Measurements from ENCODE around the gene SASH1.

Gene SASH1

DNA sequence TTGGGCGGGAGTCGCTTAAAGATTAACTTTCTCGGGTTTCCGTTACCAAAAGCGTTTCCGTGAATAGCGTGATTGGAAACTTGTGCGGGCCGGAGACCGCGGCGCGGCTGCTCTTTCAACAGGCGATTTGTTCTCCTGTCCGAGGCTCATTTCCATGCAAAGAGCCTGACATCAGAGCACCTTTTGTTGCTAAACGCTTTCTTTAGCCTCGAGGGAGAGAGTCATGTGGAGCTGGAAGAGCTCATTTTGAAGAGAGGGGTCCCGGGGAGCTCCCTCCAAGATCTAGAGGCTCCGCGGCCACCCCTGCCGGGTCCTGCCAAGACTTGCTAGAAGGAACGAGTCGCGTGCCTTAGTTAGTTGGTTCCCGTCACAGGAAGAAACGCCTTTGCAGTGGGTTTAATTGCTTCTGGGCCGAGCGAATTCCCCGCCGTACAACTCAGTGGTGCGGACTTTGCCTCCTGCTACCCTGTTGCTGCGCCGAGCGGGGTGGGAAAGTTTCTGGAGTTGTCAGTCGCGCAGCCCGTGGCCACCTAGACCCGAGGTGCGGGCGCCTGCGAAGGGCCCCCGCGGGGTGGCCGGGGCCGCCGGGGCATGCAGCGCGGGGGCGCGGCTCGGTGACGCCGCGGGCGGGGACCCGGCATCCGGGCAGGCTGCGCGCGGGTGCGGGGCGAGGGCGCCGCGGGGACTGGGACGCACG lies at the start of gene SASH1:
Gene SASH1, plus strand, starts transcription at position 489 of the 697 bp plus-strand sequence. CDS start 230 bp downstream, outside the sequence.
- FAIRE-seq (no peak), DNase-seq (ENCODE audit: insufficient read length, low spot score) (peak; percentile 61)

GRCh38 chr6:148293181-148293995 lies 49.2 kb upstream of the SASH1 start:
- DNase-seq (ENCODE audit: insufficient read length, low spot score): no peak
- FAIRE-seq: no peak

DNA sequence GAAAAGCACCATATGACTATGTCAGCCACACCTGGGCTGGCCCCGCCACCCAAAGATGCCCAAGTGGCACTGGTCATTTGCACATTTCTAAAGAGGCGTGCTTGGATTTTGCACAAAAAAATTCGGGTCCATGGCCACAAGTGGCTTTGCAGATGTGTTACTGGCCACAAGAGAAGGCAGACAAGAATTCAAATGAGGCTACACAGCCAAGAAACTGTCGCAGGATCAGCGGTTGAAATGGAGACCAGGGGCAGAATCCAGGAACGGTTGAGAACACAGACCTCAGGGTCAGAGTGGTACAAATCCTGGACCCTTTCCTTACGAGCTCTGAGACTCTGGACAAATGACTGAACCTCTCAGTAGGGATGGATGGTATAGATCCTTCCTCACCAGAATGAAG lies 48.6 kb upstream of the SASH1 start:
- FAIRE-seq: no peak

GRCh38 chr6:148295261-148295887 lies 47.3 kb upstream of the SASH1 start:
- DNase-seq (ENCODE audit: insufficient read length, low spot score) (no peak), FAIRE-seq (no peak)

More for the DNA sequence above, 48.6 kb upstream of the SASH1 start:
- no peak for DNase-seq (ENCODE audit: insufficient read length, low spot score)

- no peak for DNase-seq (ENCODE audit: insufficient read length, low spot score)
- no peak for FAIRE-seq
Measured at GRCh38 chr6:148296771-148297170, 45.9 kb upstream of the SASH1 start.

- DNase-seq (ENCODE audit: insufficient read length, low spot score): no peak
- FAIRE-seq: no peak
Measured at GRCh38 chr6:148298683-148299082, 44.0 kb upstream of the SASH1 start.

GRCh38 chr6:148303616-148304015 lies 39.0 kb upstream of the SASH1 start:
- FAIRE-seq: no peak
- no peak for DNase-seq (ENCODE audit: insufficient read length, low spot score)

GRCh38 chr6:148304976-148305375 lies 37.7 kb upstream of the SASH1 start:
- FAIRE-seq: no peak
- DNase-seq (ENCODE audit: insufficient read length, low spot score): no peak

- no peak for DNase-seq (ENCODE audit: insufficient read length, low spot score)
Measured at GRCh38 chr6:148306286-148306685, 36.4 kb upstream of the SASH1 start.

DNA sequence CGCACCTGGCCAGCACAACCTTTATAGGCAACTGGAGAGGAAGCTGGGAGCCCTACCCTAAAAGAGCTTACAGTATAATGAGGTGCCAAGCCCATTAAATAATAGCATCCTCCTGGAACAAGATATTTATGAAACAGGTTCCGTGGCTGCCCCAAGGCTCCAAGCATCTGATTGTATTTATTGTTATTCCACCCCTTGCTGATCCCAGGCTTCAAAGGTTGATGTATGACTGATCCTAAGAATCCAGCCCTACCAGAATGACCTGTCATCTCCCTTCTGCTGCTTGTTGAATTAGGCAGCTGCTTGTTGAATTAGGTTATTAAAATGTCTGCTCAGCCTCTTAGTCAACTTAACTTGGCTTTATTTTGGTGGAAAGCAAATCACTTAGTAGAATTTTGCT lies 35.2 kb upstream of the SASH1 start:
- FAIRE-seq (no peak), DNase-seq (ENCODE audit: insufficient read length, low spot score) (no peak)

More at GRCh38 chr6:148306286-148306685, 36.4 kb upstream of the SASH1 start:
- no peak for FAIRE-seq

- DNase-seq (ENCODE audit: insufficient read length, low spot score) (no peak), FAIRE-seq (no peak)
Measured at GRCh38 chr6:148309301-148309700, 33.3 kb upstream of the SASH1 start.

- no peak for FAIRE-seq
- no peak for DNase-seq (ENCODE audit: insufficient read length, low spot score)
Measured at GRCh38 chr6:148311966-148312669, 30.5 kb upstream of the SASH1 start.

DNA sequence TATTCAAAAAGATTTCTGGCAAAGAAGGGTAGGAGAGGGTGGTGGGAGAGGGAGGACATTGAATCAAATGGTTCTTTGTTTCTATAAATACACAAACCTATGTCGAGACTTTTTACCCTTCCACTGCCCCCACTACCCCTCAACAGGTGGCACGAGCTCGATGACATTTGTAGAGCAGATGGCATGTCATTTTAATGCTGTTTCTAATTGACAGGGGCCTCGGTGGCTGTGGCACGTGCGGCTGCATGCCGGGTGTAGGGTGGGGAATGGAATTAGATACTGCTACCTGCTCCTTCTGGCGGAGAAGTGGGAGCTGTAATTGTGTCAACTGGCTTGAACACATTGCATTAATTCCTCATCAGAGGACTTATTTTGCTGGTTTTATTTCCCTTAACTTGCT lies 29.1 kb upstream of the SASH1 start:
- no peak for FAIRE-seq

DNA sequence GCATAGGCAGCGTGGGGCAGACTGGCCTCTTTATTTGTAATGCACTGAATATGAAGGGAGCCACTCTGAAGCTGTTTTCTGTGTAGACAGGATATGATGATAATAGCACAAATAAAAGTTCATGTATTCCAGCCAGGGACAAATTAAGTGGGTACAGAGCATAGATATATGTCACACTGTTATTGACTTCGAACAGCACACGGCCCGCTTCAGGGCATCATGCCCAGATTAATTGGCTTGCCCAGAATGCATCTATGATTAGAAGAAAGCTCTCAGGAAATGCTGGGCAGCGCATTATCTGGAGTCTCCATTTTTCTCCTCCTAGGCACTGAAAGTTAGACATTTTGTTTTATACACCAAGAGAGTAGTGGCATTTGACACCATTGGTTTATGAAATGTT lies 26.3 kb upstream of the SASH1 start:
- no peak for DNase-seq (ENCODE audit: insufficient read length, low spot score)
- no peak for FAIRE-seq

More for the DNA sequence above, 29.1 kb upstream of the SASH1 start:
- no peak for DNase-seq (ENCODE audit: insufficient read length, low spot score)

DNA sequence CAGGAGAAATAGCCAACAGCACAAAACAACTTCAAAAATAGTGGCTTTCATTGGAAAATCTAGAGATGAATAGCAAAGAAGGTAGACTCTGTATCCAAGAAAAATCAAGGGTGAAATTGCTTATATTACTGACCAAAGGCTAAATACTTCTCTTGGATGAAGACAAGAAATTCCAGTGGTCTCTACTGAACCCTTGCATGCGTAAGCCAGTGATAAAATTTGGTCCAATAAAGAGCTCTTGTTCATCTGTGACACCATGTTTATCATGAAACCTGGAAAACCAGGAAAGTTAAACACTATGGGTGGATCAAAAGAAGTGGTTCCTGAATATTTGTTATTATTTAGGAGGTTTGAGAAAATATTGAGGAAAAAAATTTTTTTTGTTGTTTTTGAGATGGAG lies 25.6 kb upstream of the SASH1 start:
- no peak for FAIRE-seq
- no peak for DNase-seq (ENCODE audit: insufficient read length, low spot score)

- DNase-seq (ENCODE audit: insufficient read length, low spot score) (no peak), FAIRE-seq (no peak)
Measured at GRCh38 chr6:148317739-148318138, 24.9 kb upstream of the SASH1 start.

DNA sequence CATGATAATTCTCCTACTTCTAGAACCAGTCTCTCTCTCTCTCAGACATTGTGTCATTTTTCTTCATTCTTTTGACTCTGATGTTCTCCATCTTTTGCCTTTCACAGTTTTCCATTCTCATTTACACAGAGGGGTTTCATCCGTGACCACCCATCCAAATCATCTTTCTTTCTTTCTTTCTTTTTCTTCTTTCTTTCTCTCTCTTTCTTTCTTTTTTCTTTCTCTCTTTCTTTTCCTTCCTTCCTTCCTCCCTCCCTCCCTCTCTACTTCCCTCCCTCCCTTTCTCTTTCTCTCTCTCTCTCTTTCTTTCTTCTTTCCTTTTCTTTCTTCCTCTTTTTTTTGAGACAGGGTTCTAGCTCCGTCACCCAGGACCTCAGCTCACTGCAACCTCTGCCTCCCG lies 19.9 kb upstream of the SASH1 start:
- FAIRE-seq (no peak), DNase-seq (ENCODE audit: insufficient read length, low spot score) (no peak)

DNA sequence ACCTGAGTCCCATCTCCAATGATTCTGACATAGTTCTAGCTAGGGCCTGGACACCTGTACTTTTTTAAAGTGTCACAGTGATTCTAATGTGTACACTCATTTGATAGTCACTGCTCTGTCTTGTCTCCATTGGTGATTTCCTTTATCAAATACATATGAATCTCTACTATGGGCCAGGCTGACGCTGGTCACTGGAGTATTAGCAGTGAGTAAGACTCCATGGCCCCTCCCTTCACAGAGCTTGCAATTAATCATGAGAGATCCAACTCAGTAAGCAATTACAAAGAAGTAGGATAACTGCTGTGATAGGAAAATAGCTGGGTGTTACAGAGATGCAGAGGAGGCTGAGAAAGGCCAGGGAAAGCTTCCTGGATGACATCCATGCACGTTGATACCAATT lies 19.3 kb upstream of the SASH1 start:
- DNase-seq (ENCODE audit: insufficient read length, low spot score): no peak

GRCh38 chr6:148324297-148324985 lies 18.2 kb upstream of the SASH1 start:
- no peak for DNase-seq (ENCODE audit: insufficient read length, low spot score)
- no peak for FAIRE-seq

More for the DNA sequence above, 19.3 kb upstream of the SASH1 start:
- FAIRE-seq: no peak

DNA sequence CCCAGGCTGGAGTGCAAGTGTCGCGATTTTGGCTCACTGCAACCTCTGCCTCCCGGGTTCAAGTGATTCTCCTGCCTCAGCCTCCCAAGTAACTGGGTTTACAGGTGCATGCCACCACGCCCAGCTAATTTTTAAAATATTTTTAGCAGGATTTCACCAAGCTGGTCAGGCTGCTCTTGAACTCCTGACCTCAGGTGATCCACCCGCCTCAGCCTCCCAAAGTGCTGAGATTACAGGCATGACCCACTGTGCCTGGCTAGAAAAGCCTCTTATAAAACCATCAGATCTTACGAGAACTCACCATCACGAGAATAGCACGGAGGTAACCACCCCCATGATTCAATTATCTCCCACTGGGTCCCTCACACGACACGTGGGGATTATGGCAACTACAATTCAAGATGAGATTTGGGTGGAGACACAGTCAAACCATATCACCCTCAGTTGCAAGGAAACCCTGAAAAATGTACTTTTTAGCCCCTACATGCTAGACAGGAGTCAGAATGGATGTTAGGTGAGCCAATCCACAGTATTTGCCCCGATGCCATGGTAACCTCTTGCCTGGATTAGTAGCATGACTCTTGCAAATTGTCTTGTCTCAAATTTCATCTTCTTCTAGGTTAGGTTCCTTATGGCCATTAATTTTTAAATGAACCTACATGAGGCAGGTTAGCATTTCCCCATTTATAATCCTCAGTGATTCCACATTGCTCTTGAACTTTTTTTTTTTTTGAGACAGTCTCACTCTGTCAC lies 17.1 kb upstream of the SASH1 start:
- FAIRE-seq (no peak), DNase-seq (ENCODE audit: insufficient read length, low spot score) (no peak)
